GM19023 (cell line): Measurements from ENCODE around the gene ZC3H15.
"Not testable (repeated sequence)": the region's sequence is repeated elsewhere in the genome, so short reads cannot be mapped to it uniquely, and the experiment has no call there.

Source experiments
- ATAC-seq: cut with Tn5 transposase; IDR thresholded peaks from one replicate; pipeline ENCODE4 v1.9.1; 2021; ENCODE audit warnings: mild to moderate bottlenecking, moderate library complexity; ENCODE audit not compliant: unreplicated experiment

ZC3H15 gene

GRCh38 chr2:186486651-186487647 is 889 bp downstream of the ZC3H15 start:
- no peak for ATAC-seq

DNA sequence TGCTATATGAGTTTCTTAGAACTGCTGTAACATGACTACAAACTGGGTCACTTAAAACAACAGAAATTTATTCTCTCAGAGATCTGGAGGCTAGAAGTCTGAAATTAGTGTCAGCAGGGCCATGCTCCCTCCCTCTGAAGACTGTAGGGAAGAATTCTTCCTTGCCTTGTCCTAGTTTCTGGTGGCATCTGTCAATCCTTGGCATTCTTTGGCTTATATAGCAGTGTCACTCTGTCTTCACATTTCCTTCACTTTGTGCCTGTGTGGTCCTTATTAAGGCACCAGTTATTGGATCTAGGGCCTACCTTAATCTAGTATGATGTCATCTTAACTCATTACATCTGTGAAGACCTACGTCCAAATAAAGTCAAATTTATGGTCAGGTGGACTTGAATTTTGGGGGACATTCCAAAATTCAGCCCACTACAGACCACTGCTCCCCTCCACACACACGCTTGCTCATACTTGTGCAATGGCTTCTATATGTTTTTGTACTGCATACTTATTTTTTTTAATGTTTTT is 7.6 kb downstream of the ZC3H15 start:
- no peak for ATAC-seq

DNA sequence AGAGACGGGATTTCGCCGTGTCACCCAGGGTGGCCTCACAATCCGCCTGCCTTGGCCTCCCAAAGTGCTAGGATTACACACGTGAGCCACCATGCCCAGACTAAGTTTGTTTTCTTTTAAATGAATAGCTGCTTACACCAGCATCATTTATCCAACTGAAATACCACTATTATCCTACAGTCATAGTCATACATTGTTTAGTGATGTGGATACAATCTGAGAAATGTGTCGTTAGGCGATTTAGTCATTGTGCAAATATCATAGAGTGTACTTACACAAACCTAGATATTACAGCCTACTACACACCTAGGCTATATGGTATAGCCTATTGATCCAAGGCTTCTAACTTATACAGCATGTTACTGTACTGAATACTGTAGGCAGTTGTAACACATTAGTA is 10.3 kb downstream of the ZC3H15 start:
- ATAC-seq = no peak

GRCh38 chr2:186497928-186498327 is 11.9 kb downstream of the ZC3H15 start:
- ATAC-seq = no peak

GRCh38 chr2:186498834-186499233 is 12.8 kb downstream of the ZC3H15 start:
- ATAC-seq = no peak

DNA sequence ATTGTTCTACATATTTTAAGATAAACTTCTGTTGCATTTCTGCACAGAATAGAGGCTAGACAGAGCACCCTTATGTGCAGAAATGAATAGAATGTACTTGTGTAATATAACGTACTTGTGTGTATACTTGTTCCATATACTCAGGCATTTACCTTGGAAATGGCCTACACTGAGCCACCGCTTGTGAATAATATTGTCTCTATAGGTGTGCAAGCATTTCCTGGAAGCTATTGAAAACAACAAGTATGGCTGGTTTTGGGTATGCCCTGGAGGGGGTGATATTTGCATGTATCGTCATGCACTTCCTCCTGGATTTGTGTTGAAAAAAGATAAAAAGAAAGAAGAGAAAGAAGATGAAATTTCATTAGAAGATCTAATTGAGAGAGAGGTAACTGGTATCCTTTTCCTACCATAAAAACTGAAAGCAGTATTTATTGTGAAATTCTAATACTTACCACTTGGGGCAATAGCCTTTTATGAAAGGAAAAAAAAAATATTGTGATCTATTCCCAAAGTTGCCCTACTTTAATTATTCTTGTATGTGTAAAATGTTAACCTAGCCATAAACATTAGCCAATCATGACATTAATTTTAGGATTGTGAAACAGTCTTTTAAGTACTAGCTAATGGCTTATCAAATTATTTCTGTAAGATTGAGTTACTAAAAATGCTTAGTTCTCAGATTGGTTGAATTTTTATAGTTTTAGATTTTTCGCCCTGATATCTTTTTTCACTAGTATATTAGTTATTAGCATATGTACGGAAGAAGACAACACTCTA is 18.0 kb downstream of the ZC3H15 start:
- no peak for ATAC-seq

- no peak for ATAC-seq
These were observed 22.2 kb downstream of the ZC3H15 start for GRCh38 chr2:186508263-186508662.

GRCh38 chr2:186515376-186515775 is 29.3 kb downstream of the ZC3H15 start:
- ATAC-seq = no peak

- ATAC-seq = no peak
These were observed 30.3 kb downstream of the ZC3H15 start for GRCh38 chr2:186516396-186516795.

GRCh38 chr2:186517090-186517489 is 31.0 kb downstream of the ZC3H15 start:
- no peak for ATAC-seq

GRCh38 chr2:186518291-186518690 is 32.2 kb downstream of the ZC3H15 start:
- no peak for ATAC-seq

GRCh38 chr2:186518945-186519344 is 32.9 kb downstream of the ZC3H15 start:
- ATAC-seq = no peak

- ATAC-seq = not testable (repeated sequence)
These were observed 35.6 kb downstream of the ZC3H15 start for GRCh38 chr2:186521570-186522153.

DNA sequence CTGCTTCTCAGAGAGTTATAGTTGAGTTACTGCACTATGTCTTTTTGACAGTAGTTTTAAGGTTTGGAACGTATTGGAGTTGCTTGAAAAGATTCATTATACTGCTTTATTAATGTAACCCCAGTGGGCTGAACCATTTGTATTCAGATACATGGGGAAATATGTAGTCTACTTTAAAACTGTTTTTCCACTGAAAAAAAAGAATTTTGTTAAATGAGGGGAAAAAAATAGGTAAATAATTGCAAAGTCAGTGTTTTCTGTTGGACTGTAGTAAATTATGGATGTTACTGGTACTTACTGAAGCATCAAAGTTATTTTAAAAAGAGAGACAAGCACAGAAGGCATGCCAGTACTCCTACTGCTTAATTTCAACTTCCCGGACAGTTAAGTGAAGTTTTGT is 36.4 kb downstream of the ZC3H15 start:
- no peak for ATAC-seq

GRCh38 chr2:186523791-186524190 is 37.7 kb downstream of the ZC3H15 start:
- ATAC-seq = no peak

DNA sequence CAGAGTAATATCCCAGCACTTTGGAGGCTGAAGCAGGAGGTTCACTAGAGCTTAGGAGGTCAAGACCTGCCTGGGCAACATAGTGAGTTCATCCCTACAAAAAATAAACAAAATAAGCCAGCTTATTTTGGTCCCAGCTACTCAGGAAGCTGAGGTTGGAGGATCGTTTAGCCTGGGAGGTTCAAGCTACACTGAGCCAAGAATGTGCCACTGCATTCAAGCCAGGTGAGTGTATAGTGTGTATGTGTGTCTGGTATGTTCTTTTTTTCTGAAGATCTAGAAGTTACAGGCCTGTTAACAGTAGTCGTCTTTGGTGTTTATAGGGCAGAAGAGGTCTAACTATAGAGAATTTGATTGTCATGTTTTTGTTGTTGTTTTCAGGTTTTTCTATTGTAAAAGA is 40.2 kb downstream of the ZC3H15 start:
- no peak for ATAC-seq

DNA sequence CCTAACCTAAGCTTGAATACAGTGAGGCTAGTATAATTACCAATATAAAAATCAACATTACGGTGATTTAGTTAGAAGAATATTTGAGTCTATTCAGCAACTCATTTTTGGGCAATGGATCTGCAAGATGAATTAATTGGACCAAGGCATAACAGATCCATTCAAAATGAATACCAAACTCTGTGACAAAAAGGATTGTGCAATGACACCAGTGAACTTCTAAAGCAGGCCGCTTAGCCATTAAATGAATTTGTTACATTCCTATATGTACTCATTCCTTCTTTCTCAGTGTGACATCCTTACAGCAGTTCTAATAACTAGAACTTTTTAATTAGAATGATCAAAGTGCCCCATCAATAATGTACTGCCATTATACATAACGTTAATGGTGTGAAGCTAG is 44.3 kb downstream of the ZC3H15 start:
- no peak for ATAC-seq

- ATAC-seq = no peak
These were observed 45.3 kb downstream of the ZC3H15 start for GRCh38 chr2:186531257-186531775.

DNA sequence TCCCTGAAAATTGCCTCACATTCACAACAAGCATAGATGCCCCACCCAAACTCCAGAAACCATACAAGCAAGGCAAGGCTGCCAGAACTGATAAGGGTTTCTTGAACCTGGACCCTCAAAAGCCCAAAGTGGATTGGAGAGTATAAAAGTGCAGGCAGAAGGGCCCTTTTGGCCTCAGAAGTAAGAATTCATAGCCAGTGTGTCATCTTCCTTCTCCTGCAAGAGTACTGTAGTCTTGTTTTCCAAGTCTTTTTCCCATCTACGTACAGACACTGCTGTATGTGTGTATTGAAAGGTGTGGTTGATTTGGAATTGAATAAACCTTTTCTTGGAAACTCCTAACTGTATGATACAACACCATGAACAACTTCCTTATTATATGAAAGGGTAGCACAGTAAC is 46.8 kb downstream of the ZC3H15 start:
- no peak for ATAC-seq

DNA sequence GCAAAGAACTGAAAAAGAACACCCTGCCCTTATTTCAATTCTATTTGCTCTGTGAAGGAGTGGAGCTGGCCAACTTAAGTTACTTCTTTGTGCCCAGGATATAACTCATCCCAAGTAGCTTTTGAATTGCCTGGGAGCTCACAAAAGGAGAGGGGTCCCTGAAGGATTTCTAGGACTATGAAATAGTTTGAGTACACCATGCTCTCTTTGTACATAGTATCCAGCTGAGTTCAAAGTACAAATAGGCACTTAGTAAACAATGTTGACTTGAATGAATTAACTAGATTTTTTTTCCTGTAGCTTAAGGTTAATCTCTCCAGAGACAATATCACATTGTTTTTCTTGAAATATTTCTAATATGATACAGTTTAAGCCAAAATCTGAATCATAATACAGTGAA is 47.7 kb downstream of the ZC3H15 start:
- ATAC-seq = no peak

GRCh38 chr2:186534406-186534805 is 48.3 kb downstream of the ZC3H15 start:
- ATAC-seq = no peak
